Activated CD8-positive, alpha-beta memory T cell treated with anti-CD3 and anti-CD28 coated beads for 1 hour (primary cell): ENCODE results near the gene SLC9B1.
"Not testable (repeated sequence)": the region's sequence is repeated elsewhere in the genome, so short reads cannot be mapped to it uniquely, and the experiment has no call there.

Experiments used
- DNase-seq, 2 donors: peaks; one replicate each; pipeline ENCODE4 v3.0.0-alpha.2; 2020; ENCODE audit warnings: low read depth in 1 of 2; ENCODE audit errors: extremely low read depth in 1 of 2

The SLC9B1 gene

GRCh38 chr4:102878901-102879300, 140.6 kb downstream of the SLC9B1 start:
- DNase-seq, result no peak

GRCh38 chr4:102878349-102878748, 141.2 kb downstream of the SLC9B1 start:
- DNase-seq, result not testable (repeated sequence)

- not testable (repeated sequence) for DNase-seq
Measured at GRCh38 chr4:102877477-102878106, 141.9 kb downstream of the SLC9B1 start.

- DNase-seq, result no peak
Measured at GRCh38 chr4:102871772-102872171, 147.7 kb downstream of the SLC9B1 start.

GRCh38 chr4:102869569-102870197, 149.8 kb downstream of the SLC9B1 start:
- DNase-seq, result no peak

DNA sequence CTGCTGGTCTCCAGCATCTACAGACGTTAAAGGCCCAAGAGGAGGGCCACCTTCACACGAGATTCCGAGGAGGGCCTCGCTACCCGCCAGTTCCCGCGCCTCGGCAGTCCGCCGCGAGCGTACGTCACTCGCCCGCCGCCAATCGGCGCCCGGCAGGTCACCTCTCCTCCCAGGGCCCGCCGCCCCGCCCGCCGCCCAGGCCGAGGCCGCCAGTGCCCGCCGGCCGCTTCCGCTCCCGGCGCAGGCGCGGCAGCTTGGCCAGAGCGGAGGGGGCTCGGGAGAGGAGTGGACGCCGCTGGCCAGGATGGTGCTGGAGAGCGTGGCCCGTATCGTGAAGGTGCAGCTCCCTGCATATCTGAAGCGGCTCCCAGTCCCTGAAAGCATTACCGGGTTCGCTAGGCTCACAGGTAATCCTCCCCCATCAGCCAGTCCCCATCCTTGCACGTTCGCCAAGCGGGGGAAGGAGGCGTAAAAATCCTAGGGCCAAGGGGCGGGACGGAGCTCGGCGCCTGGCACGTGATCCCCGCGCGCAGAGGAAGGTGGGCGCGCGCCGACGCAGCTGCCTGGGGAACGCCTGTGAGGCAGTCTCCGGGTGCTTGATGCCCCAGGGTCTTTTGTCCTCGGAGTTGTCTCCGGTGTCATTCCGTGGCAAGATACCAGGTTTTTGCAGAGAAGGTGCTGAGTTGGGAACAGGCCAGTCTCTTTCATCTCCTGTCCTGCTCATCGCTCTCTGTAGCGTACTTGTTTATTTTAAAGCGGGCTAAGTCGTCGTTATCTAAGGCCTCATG, 150.5 kb downstream of the SLC9B1 start, which contains the start of gene CISD2:
Gene CISD2, plus strand, starts transcription at position 212 of the 788 bp plus-strand sequence. Its CDS starts 93 bp downstream, at position 305.
- DNase-seq, result peak; percentile 81 to 82

DNA sequence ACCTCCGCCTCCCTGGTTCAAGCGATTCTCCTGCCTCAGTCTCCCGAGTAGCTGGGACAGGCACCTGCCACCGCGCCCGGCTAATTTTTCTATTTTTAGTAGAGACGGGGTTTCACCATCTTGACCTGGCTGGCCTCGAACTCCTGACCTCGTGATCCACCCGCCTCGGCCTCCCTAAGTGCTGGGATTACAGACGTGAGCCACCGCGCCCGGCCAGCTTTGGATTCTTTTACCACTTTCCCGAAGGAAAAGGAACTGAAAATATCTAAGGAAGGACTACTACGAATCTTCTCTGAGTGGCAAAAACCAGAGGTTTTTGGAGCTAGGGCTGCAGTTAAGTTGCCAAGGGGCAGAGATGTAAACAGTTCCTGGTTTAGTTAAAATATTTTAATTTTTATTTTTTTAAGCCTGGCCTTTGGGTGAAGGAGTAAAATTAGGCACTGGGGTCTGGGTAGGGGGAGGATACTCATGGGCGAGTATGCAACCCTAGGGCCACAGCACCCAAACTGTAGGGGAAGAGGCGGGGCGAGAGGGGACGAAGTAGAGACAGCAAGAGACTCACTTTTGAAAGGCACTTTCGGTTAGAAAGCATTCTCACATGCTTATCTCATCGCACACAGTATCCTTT, 151.2 kb downstream of the SLC9B1 start:
- no peak for DNase-seq

DNA sequence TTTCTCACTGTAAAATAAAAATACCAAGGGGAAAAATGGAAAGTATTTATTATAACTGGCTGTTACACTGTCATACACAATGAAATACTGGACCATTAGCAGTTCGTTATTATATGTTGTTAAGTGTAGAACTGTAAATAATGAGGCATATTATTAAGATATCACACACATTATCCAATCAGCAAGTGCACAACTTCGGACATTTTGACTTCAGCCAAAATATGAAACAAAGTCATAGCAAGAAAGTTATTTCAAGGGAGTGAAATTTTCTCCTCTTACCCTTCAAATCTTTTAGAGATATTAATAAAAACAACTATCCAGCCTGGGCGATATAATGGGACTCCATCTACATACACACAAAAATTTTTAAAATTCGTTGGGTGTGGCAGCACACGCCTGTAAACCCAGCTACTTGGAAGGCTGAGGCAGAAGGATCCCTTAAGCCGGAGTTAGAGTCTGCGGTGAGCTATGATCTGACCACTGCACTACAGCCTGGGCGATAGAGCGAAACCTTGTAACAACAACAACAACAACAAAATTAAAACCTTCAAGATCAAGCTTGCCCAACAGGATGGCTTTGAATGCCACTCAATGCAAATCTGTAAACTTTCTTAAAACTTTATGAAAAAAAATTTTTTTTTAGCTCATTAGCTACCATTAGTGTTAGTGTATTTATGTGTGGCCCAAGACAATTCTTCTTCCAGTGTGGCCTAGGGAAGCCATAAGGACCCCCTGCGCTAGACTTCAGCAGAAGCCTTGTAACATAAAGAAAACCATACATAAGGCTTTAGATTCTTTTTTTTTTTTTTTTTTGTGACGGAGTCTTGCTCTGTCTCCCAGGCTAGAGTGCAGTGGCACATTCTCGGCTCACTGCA, 152.0 kb downstream of the SLC9B1 start:
- no peak for DNase-seq

GRCh38 chr4:102865327-102865726, 154.2 kb downstream of the SLC9B1 start:
- DNase-seq, result not testable (repeated sequence)

DNA sequence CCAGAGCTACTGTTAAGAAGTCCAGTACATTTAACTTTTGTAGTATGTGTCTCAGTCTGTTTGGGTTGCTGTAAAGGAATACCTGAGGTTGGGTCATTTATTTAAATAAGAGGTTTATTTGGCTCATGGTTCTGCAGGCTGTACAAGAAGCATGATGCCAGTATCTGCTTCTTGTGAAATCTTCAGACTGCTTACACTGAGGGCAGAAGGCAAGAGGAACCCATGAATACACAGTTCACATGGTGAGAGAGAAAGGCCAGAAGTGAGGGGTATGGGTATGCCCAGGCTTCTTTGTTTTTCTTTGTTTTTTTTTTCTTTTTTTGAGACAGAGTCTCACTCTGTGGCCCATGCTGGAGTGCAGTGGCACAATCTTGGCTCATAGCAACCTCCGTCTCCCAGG, 156.8 kb downstream of the SLC9B1 start:
- DNase-seq, result no peak

GRCh38 chr4:102862016-102862415, 157.5 kb downstream of the SLC9B1 start:
- no peak for DNase-seq

DNA sequence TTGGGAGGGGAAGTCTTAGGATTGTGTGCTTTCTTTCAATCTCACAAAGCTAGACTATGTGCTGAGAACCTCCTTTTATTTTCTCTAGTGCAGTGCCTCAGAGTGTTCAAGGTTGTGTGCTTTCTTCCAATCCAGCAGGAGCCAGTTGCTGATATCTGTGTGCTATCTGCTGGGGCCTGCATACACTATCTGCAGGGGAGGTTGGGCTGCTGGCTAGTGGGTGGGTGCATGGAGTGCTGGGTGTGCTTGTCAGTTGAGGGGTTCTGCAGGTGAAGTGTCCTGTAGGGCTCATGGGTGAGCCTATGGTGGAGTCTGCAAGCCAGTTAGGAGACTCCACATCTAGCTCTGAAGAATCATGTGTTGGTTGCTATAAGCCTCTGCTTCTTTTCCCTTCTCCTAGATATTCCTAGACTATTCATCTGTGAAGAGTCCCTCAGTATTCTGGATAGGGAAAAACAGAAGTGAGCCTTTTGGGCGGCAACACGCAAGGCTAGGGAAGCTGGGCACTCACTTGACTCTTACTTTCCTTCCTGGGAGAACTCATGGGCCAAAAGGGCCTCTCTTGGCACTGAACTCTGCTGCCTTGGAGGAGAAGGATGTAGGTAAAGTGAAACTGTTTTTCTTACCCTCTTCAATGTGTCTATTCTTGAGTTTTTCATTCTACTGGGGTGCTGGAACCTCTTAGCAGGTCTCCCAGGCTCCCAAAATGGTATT, 158.7 kb downstream of the SLC9B1 start:
- no peak for DNase-seq

DNA sequence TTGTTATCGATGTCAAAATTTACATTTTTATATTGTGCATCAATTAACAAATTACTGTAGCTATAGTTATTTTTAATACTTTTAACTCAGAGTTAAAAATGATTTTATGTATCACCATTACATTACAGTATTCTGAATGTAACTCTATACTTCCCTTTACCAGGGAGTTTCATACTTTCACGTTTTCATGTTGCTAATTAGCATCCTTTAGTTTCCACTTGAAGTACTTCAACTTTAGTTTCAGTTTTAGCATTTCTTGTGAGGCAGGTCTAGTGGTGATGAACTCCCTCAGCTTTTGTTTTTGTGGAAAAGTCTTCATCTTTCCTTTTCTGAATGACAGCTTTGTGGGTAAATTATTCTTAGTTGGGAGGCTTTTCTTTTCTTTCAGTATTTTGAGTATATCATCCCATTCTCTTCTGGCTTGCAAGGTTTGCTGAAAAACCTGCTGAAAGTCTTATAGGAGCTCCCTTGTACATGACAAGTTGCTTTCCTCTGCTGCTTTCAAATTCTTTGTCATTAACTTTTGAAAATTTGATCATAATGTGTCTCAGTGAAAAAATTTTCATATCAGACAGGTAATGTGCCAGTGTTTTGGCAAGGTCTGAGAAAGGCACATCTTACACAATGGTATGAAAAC, 160.6 kb downstream of the SLC9B1 start:
- no peak for DNase-seq
